A549 (cell line): Measurements from ENCODE around the gene TPRG1L. TPM values are rescaled to one million over a fixed set of nuclear protein-coding genes. Genes with fewer than 3 reads are reported as not detected.

Experiments
- ATAC-seq, 2 experiments: fragments of 200-7000 bp in 1 of 2; fragments of >200 bp in 1 of 2; cut with Nextera tagmentation in 1 of 2; cut with Tn5 transposase in 1 of 2; 3 replicates each; pipeline versions ENCODE4 v1.8.0 to v1.9.1; 2018 to 2020; ENCODE audit warnings: mild to moderate bottlenecking in 1 of 2, moderate library complexity in 1 of 2
- CTCF ChIA-PET: fragments of 300-600 bp; sonication (Branson Sonifier 250); formaldehyde crosslinking; extraction: SDS; loops from one replicate; lab custom pipeline; 2021; ENCODE audit warnings: antibody characterized with exemption, inconsistent platforms; lab: Yijun Ruan, JAX
- POLR2A ChIA-PET: fragments of 350-600 bp; formaldehyde crosslinking; extraction: SDS; loops from one replicate; lab custom pipeline; 2021; ENCODE audit warnings: antibody characterized with exemption, inconsistent platforms; lab: Yijun Ruan, JAX
- DNase-seq, 2 experiments: peaks; one replicate each; pipeline versions ENCODE4 v3.0.0 to v3.0.0-alpha.2; 2011 to 2016; ENCODE audit warnings: low read depth in 1 of 2, low spot score in 1 of 2
- FAIRE-seq: peaks from 2 replicates; lab custom pipeline; 2011; peaks lifted over from hg19 to GRCh38; lab: Jason Lieb, UNC
- H3K27ac ChIP-seq, 2 experiments: fragments of >200 bp; sonication (Bioruptor Twin); formaldehyde crosslinking; 3 replicates each; pipeline ENCODE4 v1.5.1; 2016 to 2017
- H3K4me1 ChIP-seq: fragments of >200 bp; sonication (Bioruptor Twin); formaldehyde crosslinking; 3 replicates; pipeline ENCODE4 v1.6.1; 2016
- H3K4me2 ChIP-seq: fragments of >200 bp; sonication (Bioruptor Twin); formaldehyde crosslinking; 3 replicates; pipeline ENCODE4 v1.6.1; 2016
- H3K4me3 ChIP-seq: fragments of >200 bp; sonication (Bioruptor Twin); formaldehyde crosslinking; 3 replicates; pipeline ENCODE4 v1.5.1; 2016
- H3K9me3 ChIP-seq: fragments of >200 bp; sonication (Bioruptor Twin); formaldehyde crosslinking; 3 replicates; pipeline ENCODE4 v1.6.1; 2016
- ATOH8 ChIP-seq: fragments of 250-450 bp; sonication (Bioruptor Pico); IDR thresholded peaks from 2 replicates; pipeline ENCODE4 v1.5.0; 2020; ENCODE audit warnings: low read depth, mild to moderate bottlenecking, moderate library complexity
- BHLHE40 ChIP-seq: IDR thresholded peaks from 2 replicates; pipeline ENCODE4 v1.6.1; 2012; ENCODE audit warnings: low read depth, low read length, inconsistent platforms
- CEBPB ChIP-seq, 2 experiments: fragments of >200 bp in 1 of 2; sonication (Bioruptor Twin) in 1 of 2; formaldehyde crosslinking in 1 of 2; IDR thresholded peaks; 2 replicates each; pipeline ENCODE4 v1.6.1; 2012 to 2016
- CHD2 ChIP-seq: fragments of 150-350 bp; IDR thresholded peaks from 2 replicates; pipeline ENCODE4 v1.6.1; 2014; ENCODE audit warnings: low read length; ENCODE audit not compliant: partially characterized antibody
- CHD4 ChIP-seq: fragments of 200-600 bp; sonication (generic); IDR thresholded peaks from 2 replicates; pipeline ENCODE4 v1.6.1; 2016; ENCODE audit warnings: antibody characterized with exemption, mild to moderate bottlenecking, borderline replicate concordance
- ESRRA ChIP-seq: fragments of 150-350 bp; IDR thresholded peaks from 2 replicates; pipeline ENCODE4 v1.6.1; 2014; ENCODE audit warnings: mild to moderate bottlenecking, low read length, borderline replicate concordance
- HDAC2 ChIP-seq: fragments of 200-600 bp; sonication (generic); IDR thresholded peaks from 2 replicates; pipeline ENCODE4 v1.6.1; 2016
- JUN ChIP-seq, 2 experiments: fragments of >200 bp; sonication (Bioruptor Twin); formaldehyde crosslinking; IDR thresholded peaks; 2 replicates in 1 of 2; 3 replicates in 1 of 2; pipeline ENCODE4 v1.6.1; 2016 to 2017
- MAFK ChIP-seq: fragments of 450-650 bp; IDR thresholded peaks from 2 replicates; pipeline ENCODE4 v1.6.1; 2014; ENCODE audit not compliant: partially characterized antibody
- MAZ ChIP-seq: fragments of 150-350 bp; IDR thresholded peaks from 2 replicates; pipeline ENCODE4 v1.6.1; 2014; ENCODE audit warnings: antibody characterized with exemption, low read depth, low read length, borderline replicate concordance
- NFE2L2 ChIP-seq: fragments of 150-350 bp; conservative IDR thresholded peaks from 2 replicates; pipeline ENCODE4 v1.6.1; 2014; ENCODE audit warnings: low read length
- NPAS2 ChIP-seq: fragments of 250-450 bp; sonication (Bioruptor Pico); IDR thresholded peaks from 2 replicates; pipeline ENCODE4 v1.8.0; 2022; ENCODE audit warnings: mild to moderate bottlenecking, moderate library complexity, borderline replicate concordance
- NR3C1 ChIP-seq: fragments of >200 bp; sonication (Bioruptor Twin); formaldehyde crosslinking; IDR thresholded peaks from 3 replicates; pipeline ENCODE4 v1.6.1; 2017
- PBX3 ChIP-seq: IDR thresholded peaks from 2 replicates; pipeline ENCODE4 v1.6.1; 2012
- PHF8 ChIP-seq: fragments of 200-600 bp; sonication (generic); IDR thresholded peaks from 2 replicates; pipeline ENCODE4 v1.6.1; 2016; ENCODE audit warnings: low read depth, mild to moderate bottlenecking, antibody characterized with exemption, moderate library complexity, borderline replicate concordance
- RARB ChIP-seq: fragments of 250-450 bp; sonication (Bioruptor Pico); IDR thresholded peaks from 2 replicates; pipeline ENCODE4 v1.8.0; 2021; ENCODE audit warnings: mild to moderate bottlenecking, moderate library complexity
- REST ChIP-seq: fragments of 200-600 bp; sonication (generic); IDR thresholded peaks from 2 replicates; pipeline ENCODE4 v1.6.1; 2016; ENCODE audit warnings: antibody characterized with exemption, mild to moderate bottlenecking, moderate library complexity
- RFX5 ChIP-seq: fragments of 450-650 bp; IDR thresholded peaks from 2 replicates; pipeline ENCODE4 v1.7.1; 2014; ENCODE audit warnings: antibody characterized with exemption, mild to moderate bottlenecking, moderate library complexity
- SMC3 ChIP-seq: fragments of >200 bp; sonication (Bioruptor Twin); formaldehyde crosslinking; IDR thresholded peaks from 3 replicates; pipeline ENCODE4 v1.6.1; 2018; ENCODE audit warnings: inconsistent platforms
- SREBF2 ChIP-seq: fragments of 450-650 bp; IDR thresholded peaks from 2 replicates; pipeline ENCODE4 v1.6.1; 2014; ENCODE audit warnings: mild to moderate bottlenecking, moderate library complexity
- ZC3H11A ChIP-seq: fragments of 450-650 bp; IDR thresholded peaks from 2 replicates; pipeline ENCODE4 v1.6.1; 2014; ENCODE audit warnings: antibody characterized with exemption, mild to moderate bottlenecking
- WGBS: methylation state at CpG from one replicate; pipeline ENCODE4 v1.1.6; 2017; ENCODE audit errors: missing lambda C conversion rate; 5-methylcytosine and 5-hydroxymethylcytosine counted together
- polyA plus RNA-seq, 4 experiments: library from polyadenylated mRNA; depleted of rRNA in 3 of 4; stranded (reverse); fragments of >200 nt; fragmentation: RNase III in 1 of 4; extraction: RNeasy Plus Mini Kit Qiagen cat#74134 plus additional on column Dnase treatment in 1 of 4; gene quantifications; 2 replicates in 3 of 4; 3 replicates in 1 of 4; pipeline ENCODE4 v1.2.3, GENCODE V29; 2011 to 2017
- TF ChIP-seq, protein P1 (sequence below): fragments of >200 bp; sonication (Bioruptor Twin); formaldehyde crosslinking; IDR thresholded peaks from 3 replicates; pipeline ENCODE4 v1.5.1; 2016
- TF ChIP-seq, protein P2 (sequence below): IDR thresholded peaks from 2 replicates; pipeline ENCODE4 v1.6.1; 2012; ENCODE audit warnings: low read depth, borderline replicate concordance

The TPRG1L gene
- polyA plus RNA-seq, 2 of the 4 experiments (the other 2 are of a cell fraction), result 13.1 to 20.1 TPM

- DNase-seq, result no peak
- ChIA-PET POLR2A (no interaction called here), CTCF (interaction anchor here (1.0 kb wide), 1 partner anchor 39 kb away, joined by 3 read pairs; no protein-coding TSS in a partner anchor)
- H3K27ac ChIP-seq, result no peak overlapping the region
- no peak for ATAC-seq
- H3K4me3 ChIP-seq, result no peak overlapping the region
- no peaks in the 10 kb centered on the region for H3K9me3 ChIP-seq
- WGBS, result 74% methylated on average over 9 of the region's 13 CpGs
- peaks cover 3% of the 10 kb centered on the region; the same call in 1 of the 3 replicates for H3K4me1 ChIP-seq
- no peak for TF ChIP-seq HDAC2
- TF ChIP-seq CHD2, result no peak
- TF ChIP-seq NFE2L2, result no peak
- TF ChIP-seq BHLHE40, result no peak
- TF ChIP-seq REST, result no peak
- no peak for TF ChIP-seq PBX3
- TF ChIP-seq SMC3, result no peak
- no peak for TF ChIP-seq NPAS2 (CRISPR knock-in tag)
- TF ChIP-seq PHF8, result no peak
- TF ChIP-seq, protein P1, sequence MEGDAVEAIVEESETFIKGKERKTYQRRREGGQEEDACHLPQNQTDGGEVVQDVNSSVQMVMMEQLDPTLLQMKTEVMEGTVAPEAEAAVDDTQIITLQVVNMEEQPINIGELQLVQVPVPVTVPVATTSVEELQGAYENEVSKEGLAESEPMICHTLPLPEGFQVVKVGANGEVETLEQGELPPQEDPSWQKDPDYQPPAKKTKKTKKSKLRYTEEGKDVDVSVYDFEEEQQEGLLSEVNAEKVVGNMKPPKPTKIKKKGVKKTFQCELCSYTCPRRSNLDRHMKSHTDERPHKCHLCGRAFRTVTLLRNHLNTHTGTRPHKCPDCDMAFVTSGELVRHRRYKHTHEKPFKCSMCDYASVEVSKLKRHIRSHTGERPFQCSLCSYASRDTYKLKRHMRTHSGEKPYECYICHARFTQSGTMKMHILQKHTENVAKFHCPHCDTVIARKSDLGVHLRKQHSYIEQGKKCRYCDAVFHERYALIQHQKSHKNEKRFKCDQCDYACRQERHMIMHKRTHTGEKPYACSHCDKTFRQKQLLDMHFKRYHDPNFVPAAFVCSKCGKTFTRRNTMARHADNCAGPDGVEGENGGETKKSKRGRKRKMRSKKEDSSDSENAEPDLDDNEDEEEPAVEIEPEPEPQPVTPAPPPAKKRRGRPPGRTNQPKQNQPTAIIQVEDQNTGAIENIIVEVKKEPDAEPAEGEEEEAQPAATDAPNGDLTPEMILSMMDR, result no peak
- no peak for TF ChIP-seq MAFK
- TF ChIP-seq MAZ, result no peak
- TF ChIP-seq RARB, result no peak
- no peak for TF ChIP-seq ATOH8 (CRISPR knock-in tag)
- no peak overlapping the region for H3K4me2 ChIP-seq
- no peak for FAIRE-seq
Observed at GRCh38 chr1:3656450-3657095, 31.8 kb downstream of the TPRG1L start.

- CTCF ChIA-PET, result no interaction called here
- Histone ChIP-seq H3K4me2 (no peak overlapping the region), H3K9me3 (no peaks in the 10 kb centered on the region), H3K4me1 (no peaks in the 10 kb centered on the region), H3K4me3 (no peak overlapping the region), H3K27ac (no peak overlapping the region)
- 38% methylated on average over 6 of the region's 6 CpGs for WGBS
- POLR2A ChIA-PET, result no interaction called here
- DNase-seq (no peak), ATAC-seq (no peak), FAIRE-seq (no peak)
- TF ChIP-seq JUN (IDR thresholded peaks at IDR 0.05), result no peak
- TF ChIP-seq CHD2, result no peak
- TF ChIP-seq, protein P2, sequence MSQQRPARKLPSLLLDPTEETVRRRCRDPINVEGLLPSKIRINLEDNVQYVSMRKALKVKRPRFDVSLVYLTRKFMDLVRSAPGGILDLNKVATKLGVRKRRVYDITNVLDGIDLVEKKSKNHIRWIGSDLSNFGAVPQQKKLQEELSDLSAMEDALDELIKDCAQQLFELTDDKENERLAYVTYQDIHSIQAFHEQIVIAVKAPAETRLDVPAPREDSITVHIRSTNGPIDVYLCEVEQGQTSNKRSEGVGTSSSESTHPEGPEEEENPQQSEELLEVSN, result no peak
- no peak for TF ChIP-seq NR3C1
- TF ChIP-seq CHD4, result no peak
- TF ChIP-seq BHLHE40, result no peak
- no peak for TF ChIP-seq PHF8
- no peak for TF ChIP-seq ESRRA
- TF ChIP-seq ZC3H11A, result no peak
- no peak for TF ChIP-seq SREBF2
- no peak for TF ChIP-seq REST
- no peak for TF ChIP-seq RFX5
- TF ChIP-seq SMC3, result no peak
- no peak for TF ChIP-seq CEBPB (IDR thresholded peaks at IDR 0.05)
Observed at GRCh38 chr1:3657096-3657475, 32.3 kb downstream of the TPRG1L start.
